Measurements from ENCODE around the gene RNPEPL1. TPM values are rescaled to one million over a fixed set of nuclear protein-coding genes. Genes with fewer than 3 reads are reported as not detected.
"Not testable (repeated sequence)": the region's sequence is repeated elsewhere in the genome, so short reads cannot be mapped to it uniquely, and the experiment has no call there.

The RNPEPL1 gene
- total RNA-seq, 1 experiment from 2014 or later: 31.5 TPM

DNA sequence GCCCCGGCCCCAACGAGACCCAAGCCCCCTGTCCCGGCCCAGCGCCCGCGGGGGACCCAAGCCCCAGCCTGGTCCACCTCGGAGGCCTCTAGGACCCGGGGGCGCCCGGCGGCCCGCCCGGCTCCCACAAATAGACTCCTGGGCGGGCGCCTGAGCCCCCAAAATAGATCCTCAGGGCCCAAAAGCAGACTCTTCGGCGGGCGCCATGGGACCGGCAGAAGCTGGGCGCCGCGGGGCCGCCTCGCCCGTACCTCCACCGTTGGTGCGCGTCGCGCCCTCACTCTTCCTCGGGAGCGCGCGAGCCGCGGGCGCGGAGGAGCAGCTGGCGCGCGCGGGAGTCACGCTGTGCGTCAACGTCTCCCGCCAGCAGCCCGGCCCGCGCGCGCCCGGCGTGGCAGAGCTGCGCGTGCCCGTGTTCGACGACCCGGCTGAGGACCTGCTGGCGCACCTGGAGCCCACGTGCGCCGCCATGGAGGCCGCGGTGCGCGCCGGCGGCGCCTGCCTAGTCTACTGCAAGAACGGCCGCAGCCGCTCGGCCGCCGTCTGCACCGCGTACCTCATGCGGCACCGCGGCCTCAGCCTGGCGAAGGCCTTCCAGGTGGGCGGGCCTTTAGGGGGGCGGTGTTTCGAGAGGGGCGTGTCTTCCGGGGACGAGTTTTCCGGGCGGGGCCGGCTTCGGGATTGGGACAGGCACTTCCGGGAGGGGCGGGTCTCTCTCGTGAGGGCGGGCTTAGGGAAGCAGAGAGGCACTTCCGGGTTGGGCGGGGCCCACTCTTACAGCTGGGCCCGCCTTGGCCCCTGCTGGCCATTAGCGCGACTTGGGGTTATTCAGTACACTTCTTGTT lies 7.6 kb upstream of the RNPEPL1 start:
- intact Hi-C loops (cut with micrococcal nuclease): no loop called here
- no TSS peak for BruUV-seq (replicated peaks)
- peak; percentile 98 for DNase-seq (ENCODE audit: unreplicated experiment)
- POLR2A ChIA-PET: interaction anchor here (0.6 to 10.7 kb wide), 14 partner anchors 8 to 1173 kb away, joined by 3 to 275 read pairs (median 4); partner anchors contain the start of genes CAPN10, GPC1, MTERF4 and NDUFA10
- Mint-ChIP-seq H3K4me3 (ENCODE audit: unreplicated experiment) (peak overlapping the region; percentile 80), H3K9me3 (ENCODE audit: unreplicated experiment) (no peaks in the 10 kb centered on the region), H3K27ac (ENCODE audit: low read depth, unreplicated experiment) (peak overlapping the region; percentile 74), H3K36me3 (ENCODE audit: insufficient read depth, unreplicated experiment) (peaks cover 24% of the 10 kb centered on the region), H3K27me3 (ENCODE audit: insufficient read depth, unreplicated experiment) (no peaks in the 10 kb centered on the region), H3K4me1 (ENCODE audit: insufficient read depth, unreplicated experiment) (peaks cover 41% of the 10 kb centered on the region)
- CTCF ChIA-PET: interaction anchor here (0.7 to 2.9 kb wide), 2 partner anchors 45 to 47 kb away, joined by 3 to 11 read pairs; no protein-coding TSS in a partner anchor
- TF ChIP-seq, protein P1, sequence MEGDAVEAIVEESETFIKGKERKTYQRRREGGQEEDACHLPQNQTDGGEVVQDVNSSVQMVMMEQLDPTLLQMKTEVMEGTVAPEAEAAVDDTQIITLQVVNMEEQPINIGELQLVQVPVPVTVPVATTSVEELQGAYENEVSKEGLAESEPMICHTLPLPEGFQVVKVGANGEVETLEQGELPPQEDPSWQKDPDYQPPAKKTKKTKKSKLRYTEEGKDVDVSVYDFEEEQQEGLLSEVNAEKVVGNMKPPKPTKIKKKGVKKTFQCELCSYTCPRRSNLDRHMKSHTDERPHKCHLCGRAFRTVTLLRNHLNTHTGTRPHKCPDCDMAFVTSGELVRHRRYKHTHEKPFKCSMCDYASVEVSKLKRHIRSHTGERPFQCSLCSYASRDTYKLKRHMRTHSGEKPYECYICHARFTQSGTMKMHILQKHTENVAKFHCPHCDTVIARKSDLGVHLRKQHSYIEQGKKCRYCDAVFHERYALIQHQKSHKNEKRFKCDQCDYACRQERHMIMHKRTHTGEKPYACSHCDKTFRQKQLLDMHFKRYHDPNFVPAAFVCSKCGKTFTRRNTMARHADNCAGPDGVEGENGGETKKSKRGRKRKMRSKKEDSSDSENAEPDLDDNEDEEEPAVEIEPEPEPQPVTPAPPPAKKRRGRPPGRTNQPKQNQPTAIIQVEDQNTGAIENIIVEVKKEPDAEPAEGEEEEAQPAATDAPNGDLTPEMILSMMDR (IDR thresholded peaks at IDR 0.05; ENCODE audit: unreplicated experiment): no peak

- Mint-ChIP-seq H3K27ac (ENCODE audit: low read depth, unreplicated experiment) (peak overlapping the region; percentile 74), H3K27me3 (ENCODE audit: insufficient read depth, unreplicated experiment) (no peaks in the 10 kb centered on the region), H3K4me3 (ENCODE audit: unreplicated experiment) (peak overlapping the region; percentile 80), H3K9me3 (ENCODE audit: unreplicated experiment) (no peaks in the 10 kb centered on the region), H3K36me3 (ENCODE audit: insufficient read depth, unreplicated experiment) (peaks cover 24% of the 10 kb centered on the region), H3K4me1 (ENCODE audit: insufficient read depth, unreplicated experiment) (peaks cover 38% of the 10 kb centered on the region)
- CTCF ChIA-PET: interaction anchor here (2.9 kb wide), 1 partner anchor 48 kb away, joined by 11 read pairs; no protein-coding TSS in a partner anchor
- TSS peak; percentile 84 for BruUV-seq (replicated peaks)
- DNase-seq (ENCODE audit: unreplicated experiment): peak; percentile 42
- POLR2A ChIA-PET: interaction anchor here (0.6 to 10.7 kb wide), 12 partner anchors 8 to 541 kb away, joined by 3 to 275 read pairs (median 4); partner anchors contain the start of genes CAPN10, GPC1, MTERF4 and NDUFA10
- TF ChIP-seq, protein P1 (IDR thresholded peaks at IDR 0.05; ENCODE audit: unreplicated experiment): no peak
- intact Hi-C loops (cut with micrococcal nuclease): no loop called here
Measured at GRCh38 chr2:240561325-240561971, 6.8 kb upstream of the RNPEPL1 start.

DNA sequence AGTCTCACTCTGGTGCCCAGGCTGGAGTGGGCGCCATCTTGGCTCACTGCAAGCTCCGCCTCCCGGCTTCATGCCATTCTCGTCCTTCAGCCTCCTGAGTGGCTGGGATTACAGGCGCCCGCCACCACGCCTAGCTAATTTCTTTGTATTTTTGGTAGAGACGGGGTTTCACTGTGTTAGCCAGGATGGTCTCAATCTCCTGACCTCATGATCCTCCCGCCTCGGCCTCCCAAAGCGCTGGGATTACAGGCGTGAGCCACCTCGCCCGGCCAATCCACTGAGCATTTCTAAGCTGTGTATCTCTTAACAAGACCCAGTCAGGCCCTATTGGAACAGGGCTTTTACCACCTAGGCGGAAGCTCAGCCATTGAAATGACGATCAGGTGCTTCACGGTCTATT lies 5.1 kb upstream of the RNPEPL1 start:
- POLR2A ChIA-PET: interaction anchor here (4.9 to 10.7 kb wide), 2 partner anchors 17 to 23 kb away, joined by 79 to 275 read pairs; partner anchors contain the start of gene CAPN10
- H3K27me3 Mint-ChIP-seq (ENCODE audit: insufficient read depth, unreplicated experiment); H3K9me3 Mint-ChIP-seq (ENCODE audit: unreplicated experiment); BruUV-seq (replicated peaks); intact Hi-C loops (cut with micrococcal nuclease); DNase-seq (ENCODE audit: unreplicated experiment); H3K4me3 Mint-ChIP-seq (ENCODE audit: unreplicated experiment); H3K27ac Mint-ChIP-seq (ENCODE audit: low read depth, unreplicated experiment): not testable (repeated sequence)
- peaks cover 42% of the 10 kb centered on the region for H3K4me1 Mint-ChIP-seq (ENCODE audit: insufficient read depth, unreplicated experiment)
- CTCF ChIA-PET: interaction anchor here (0.6 to 5.7 kb wide), 4 partner anchors 18 to 298 kb away, joined by 3 to 52 read pairs (median 7); partner anchors contain the start of gene CAPN10
- peaks cover 18% of the 10 kb centered on the region for H3K36me3 Mint-ChIP-seq (ENCODE audit: insufficient read depth, unreplicated experiment)

DNA sequence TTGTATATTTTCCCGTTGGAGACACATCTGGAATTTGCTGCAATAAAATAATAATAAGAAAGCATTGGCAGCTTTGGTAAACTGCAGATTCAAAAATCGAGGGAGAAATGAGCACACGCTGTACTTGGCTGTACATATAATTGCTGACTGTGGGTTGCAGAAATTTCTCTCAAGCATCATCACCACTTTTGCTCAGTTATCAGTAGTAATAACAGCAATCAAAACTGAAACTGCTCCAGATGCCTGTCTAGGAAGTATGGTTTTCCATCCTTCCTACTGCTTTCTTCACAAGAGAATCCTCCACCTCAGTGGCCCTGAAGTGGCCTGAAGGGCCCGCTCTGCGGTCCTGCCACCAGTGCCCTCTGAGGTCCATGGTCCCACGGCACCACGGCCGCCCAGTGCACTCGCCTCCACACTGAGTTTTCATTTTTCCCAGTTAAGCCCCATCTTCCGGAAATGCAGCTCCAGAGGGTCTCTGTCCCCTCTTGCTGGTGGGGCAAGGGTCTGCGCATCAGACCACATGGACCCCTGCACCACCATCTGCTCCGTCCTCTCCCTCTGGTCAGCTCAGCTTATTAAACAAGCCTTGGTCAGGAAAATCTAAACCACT lies 4.2 kb upstream of the RNPEPL1 start:
- H3K27me3 Mint-ChIP-seq (ENCODE audit: insufficient read depth, unreplicated experiment): no peaks in the 10 kb centered on the region
- no peaks in the 10 kb centered on the region for H3K9me3 Mint-ChIP-seq (ENCODE audit: unreplicated experiment)
- peaks cover 34% of the 10 kb centered on the region for H3K4me1 Mint-ChIP-seq (ENCODE audit: insufficient read depth, unreplicated experiment)
- no peak overlapping the region for H3K27ac Mint-ChIP-seq (ENCODE audit: low read depth, unreplicated experiment)
- H3K36me3 Mint-ChIP-seq (ENCODE audit: insufficient read depth, unreplicated experiment): peaks cover 18% of the 10 kb centered on the region
- peak overlapping the region; percentile 21 for H3K4me3 Mint-ChIP-seq (ENCODE audit: unreplicated experiment)
- no peak for DNase-seq (ENCODE audit: unreplicated experiment)
- intact Hi-C loops (cut with micrococcal nuclease): no loop called here
- BruUV-seq (replicated peaks): no TSS peak
- TF ChIP-seq, protein P1 (IDR thresholded peaks at IDR 0.05; ENCODE audit: unreplicated experiment): no peak
- ChIA-PET CTCF (interaction anchor here (0.7 to 5.7 kb wide), 3 partner anchors 17 to 24 kb away, joined by 3 to 52 read pairs (median 3); partner anchors contain the start of gene CAPN10), POLR2A (interaction anchor here (0.7 to 10.7 kb wide), 3 partner anchors 16 to 115 kb away, joined by 4 to 275 read pairs (median 79); partner anchors contain the start of gene CAPN10)
